Loucy (cell line): Measurements from ENCODE around the gene SMURF2.
"Not testable (repeated sequence)": the region's sequence is repeated elsewhere in the genome, so short reads cannot be mapped to it uniquely, and the experiment has no call there.

Experiments
- H2AFZ ChIP-seq: fragments of 200-600 bp; sonication (generic); 2 replicates; pipeline ENCODE4 v1.6.0; 2016; ENCODE audit warnings: antibody characterized with exemption, mild to moderate bottlenecking, low read length, moderate library complexity
- H3F3A ChIP-seq: fragments of 200-600 bp; 2 replicates; pipeline ENCODE4 v1.6.0; 2016; ENCODE audit warnings: antibody characterized with exemption, low read depth, mild to moderate bottlenecking
- H3K27me3 ChIP-seq: fragments of 200-600 bp; sonication (generic); 2 replicates; pipeline ENCODE4 v1.6.1; 2014; ENCODE audit warnings: low read length, mild to moderate bottlenecking; ENCODE audit not compliant: insufficient read depth, poor library complexity, severe bottlenecking
- H3K36me3 ChIP-seq: fragments of 200-600 bp; sonication (generic); 2 replicates; pipeline ENCODE4 v1.6.1; 2016; ENCODE audit warnings: low read length; ENCODE audit not compliant: insufficient read depth
- H3K4me1 ChIP-seq: fragments of 200-600 bp; sonication (generic); 2 replicates; pipeline ENCODE4 v1.5.1; 2014; ENCODE audit warnings: low read length, mild to moderate bottlenecking; ENCODE audit not compliant: insufficient read depth, poor library complexity, severe bottlenecking
- H3K4me2 ChIP-seq: fragments of 200-600 bp; sonication (generic); 2 replicates; pipeline ENCODE4 v1.6.0; 2014; ENCODE audit warnings: antibody characterized with exemption, low read length, low read depth, mild to moderate bottlenecking; ENCODE audit not compliant: poor library complexity, severe bottlenecking
- H3K4me3 ChIP-seq: fragments of 200-600 bp; sonication (generic); 2 replicates; pipeline ENCODE4 v1.5.1; 2014; ENCODE audit warnings: low read length, mild to moderate bottlenecking, mixed read lengths; ENCODE audit not compliant: poor library complexity, severe bottlenecking
- H3K79me2 ChIP-seq: fragments of 200-600 bp; sonication (generic); 2 replicates; pipeline ENCODE4 v1.6.1; 2014; ENCODE audit warnings: low read length; ENCODE audit not compliant: insufficient read depth
- H3K9ac ChIP-seq: fragments of 200-600 bp; sonication (generic); 2 replicates; pipeline ENCODE4 v1.6.0; 2014; ENCODE audit warnings: mild to moderate bottlenecking, low read depth, low read length, moderate library complexity; ENCODE audit not compliant: poor library complexity, severe bottlenecking
- H3K9me2 ChIP-seq: fragments of 200-600 bp; sonication (generic); replicated peaks from 2 replicates; pipeline ENCODE4 v1.6.1; 2016; ENCODE audit warnings: low read depth, low read length, mixed read lengths
- H3K9me3 ChIP-seq: fragments of 200-600 bp; sonication (generic); 2 replicates; pipeline ENCODE4 v1.6.1; 2014; ENCODE audit warnings: mild to moderate bottlenecking, antibody characterized with exemption, low read length, low read depth; ENCODE audit not compliant: insufficient read depth
- H4K20me1 ChIP-seq: fragments of 200-600 bp; sonication (generic); 2 replicates; pipeline ENCODE4 v1.6.0; 2014; ENCODE audit warnings: antibody characterized with exemption, low read length, mild to moderate bottlenecking; ENCODE audit not compliant: insufficient read depth, poor library complexity, severe bottlenecking
- CTCF ChIP-seq: fragments of 200-600 bp; sonication (generic); conservative IDR thresholded peaks from 2 replicates; pipeline ENCODE4 v1.5.1; 2014; ENCODE audit warnings: mild to moderate bottlenecking, antibody characterized with exemption, low read length
- EZH2phosphoT487 ChIP-seq: fragments of 200-600 bp; IDR thresholded peaks from 2 replicates; pipeline ENCODE4 v1.6.1; 2018; ENCODE audit warnings: antibody characterized with exemption, mild to moderate bottlenecking, moderate library complexity, borderline replicate concordance

SMURF2 gene

DNA sequence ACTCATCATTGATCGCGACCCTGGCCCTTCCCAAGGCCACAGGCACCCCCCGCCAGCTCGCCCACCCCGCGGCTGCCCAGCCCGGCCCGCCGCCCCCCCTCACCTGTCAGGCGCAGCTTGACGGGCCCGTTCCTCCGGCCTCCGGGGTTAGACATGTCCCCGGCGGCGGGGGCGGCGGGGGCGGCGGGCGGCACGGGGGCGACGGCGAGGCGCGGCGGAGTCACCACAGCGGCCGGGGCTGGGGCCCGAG is 456 bp downstream of the SMURF2 start:
- H3K79me2 ChIP-seq, result peaks cover 51% of the 10 kb centered on the region
- no peaks in the 10 kb centered on the region for H3K27me3 ChIP-seq
- H3F3A ChIP-seq, result peaks cover 5% of the 10 kb centered on the region; the same call in 1 of the 2 replicates
- H3K4me3 ChIP-seq, result peak overlapping the region; percentile 94
- no peaks in the 10 kb centered on the region for H3K9me2 ChIP-seq
- no peaks in the 10 kb centered on the region for H3K36me3 ChIP-seq
- H3K9ac ChIP-seq, result peak overlapping the region; percentile 93
- peaks cover 26% of the 10 kb centered on the region for H3K4me1 ChIP-seq
- H4K20me1 ChIP-seq, result peaks cover 38% of the 10 kb centered on the region
- TF ChIP-seq EZH2phosphoT487, result no peak
- TF ChIP-seq CTCF, result no peak
- H3K9me3 ChIP-seq, result no peaks in the 10 kb centered on the region
- H2AFZ ChIP-seq, result no peak overlapping the region
- peak overlapping the region; percentile 75 for H3K4me2 ChIP-seq

GRCh38 chr17:64660978-64661725 is 955 bp downstream of the SMURF2 start:
- not testable (repeated sequence) for H3K9me2 ChIP-seq, H2AFZ ChIP-seq, H3K36me3 ChIP-seq, H3K9me3 ChIP-seq, H3K27me3 ChIP-seq, H3F3A ChIP-seq
- H4K20me1 ChIP-seq, result peaks cover 43% of the 10 kb centered on the region
- peaks cover 31% of the 10 kb centered on the region for H3K4me1 ChIP-seq
- peak overlapping the region; percentile 93 for H3K9ac ChIP-seq
- H3K4me3 ChIP-seq, result peak overlapping the region; percentile 94
- peaks cover 56% of the 10 kb centered on the region for H3K79me2 ChIP-seq
- H3K4me2 ChIP-seq, result peak overlapping the region; percentile 75

GRCh38 chr17:64660195-64660977 is 1.7 kb downstream of the SMURF2 start:
- not testable (repeated sequence) for H3K36me3 ChIP-seq, H2AFZ ChIP-seq, H3F3A ChIP-seq, H3K27me3 ChIP-seq, H3K9me3 ChIP-seq, H3K9me2 ChIP-seq
- H4K20me1 ChIP-seq, result peaks cover 51% of the 10 kb centered on the region
- H3K9ac ChIP-seq, result peak overlapping the region; percentile 93
- peaks cover 31% of the 10 kb centered on the region for H3K4me1 ChIP-seq
- peak overlapping the region; percentile 75 for H3K4me2 ChIP-seq
- peak overlapping the region; percentile 94 for H3K4me3 ChIP-seq
- H3K79me2 ChIP-seq, result peaks cover 63% of the 10 kb centered on the region

GRCh38 chr17:64658931-64659330 is 3.2 kb downstream of the SMURF2 start:
- no peak overlapping the region for H3K9ac ChIP-seq
- peak overlapping the region; percentile 75 for H3K4me2 ChIP-seq
- no peaks in the 10 kb centered on the region for H3K9me2 ChIP-seq
- H4K20me1 ChIP-seq, result peaks cover 62% of the 10 kb centered on the region
- H3K4me1 ChIP-seq, result peaks cover 33% of the 10 kb centered on the region
- 0 out of 2 replicates have a peak, but pooled peaks cover 5% of the 10 kb centered on the region for H3F3A ChIP-seq
- TF ChIP-seq CTCF (no peak), EZH2phosphoT487 (no peak)
- H3K4me3 ChIP-seq, result peak overlapping the region; percentile 94
- peaks cover 77% of the 10 kb centered on the region for H3K79me2 ChIP-seq
- no peaks in the 10 kb centered on the region for H3K27me3 ChIP-seq
- H3K9me3 ChIP-seq, result 0 out of 2 replicates have a peak, but pooled peaks cover 4% of the 10 kb centered on the region
- no peak overlapping the region for H2AFZ ChIP-seq
- H3K36me3 ChIP-seq, result peaks cover 3% of the 10 kb centered on the region; the same call in 1 of the 2 replicates
